BLaER1 treated with 17β-estradiol and CSF1 and Interleukin-3, amounts not matched to agents 10 nM and 100 nM (cell line): ENCODE data around the gene DENND4C.
A peak's percentile ranks its signal among the peaks of the same experiment; 100 is the strongest.

ENCODE experiments used
- H3K27ac ChIP-seq, 11 experiments: shearing (Covaris generic); formaldehyde crosslinking; 2 replicates each; pipeline ENCODE4 v1.8.1; 2022
- H3K27me3 ChIP-seq, 11 experiments: shearing (Covaris generic); formaldehyde crosslinking; 2 replicates each; pipeline ENCODE4 v1.8.1; 2022
- H3K36me3 ChIP-seq, 11 experiments: shearing (Covaris generic); formaldehyde crosslinking; 2 replicates each; pipeline ENCODE4 v1.8.1; 2022
- H3K4me1 ChIP-seq, 10 experiments: shearing (Covaris generic); formaldehyde crosslinking; 2 replicates each; pipeline ENCODE4 v1.8.1; 2022
- H3K4me2 ChIP-seq, 11 experiments: shearing (Covaris generic); formaldehyde crosslinking; 2 replicates each; pipeline ENCODE4 v1.8.1; 2022
- H3K4me3 ChIP-seq, 10 experiments: shearing (Covaris generic); formaldehyde crosslinking; 2 replicates each; pipeline ENCODE4 v1.8.1; 2022
- H3K9ac ChIP-seq, 11 experiments: shearing (Covaris generic); formaldehyde crosslinking; 2 replicates each; pipeline ENCODE4 v1.8.1; 2022
- H3K9me3 ChIP-seq, 11 experiments: shearing (Covaris generic); formaldehyde crosslinking; replicated peaks in 1 of 11; 2 replicates each; pipeline ENCODE4 v1.8.1; 2022
- H4K20me1 ChIP-seq, 11 experiments: shearing (Covaris generic); formaldehyde crosslinking; 2 replicates each; pipeline ENCODE4 v1.8.1; 2022
- Cebpa-rat ChIP-seq, 11 experiments: shearing (Covaris generic); IDR thresholded peaks; 2 replicates each; pipeline ENCODE4 v1.8.1; 2022

DENND4C gene

DNA sequence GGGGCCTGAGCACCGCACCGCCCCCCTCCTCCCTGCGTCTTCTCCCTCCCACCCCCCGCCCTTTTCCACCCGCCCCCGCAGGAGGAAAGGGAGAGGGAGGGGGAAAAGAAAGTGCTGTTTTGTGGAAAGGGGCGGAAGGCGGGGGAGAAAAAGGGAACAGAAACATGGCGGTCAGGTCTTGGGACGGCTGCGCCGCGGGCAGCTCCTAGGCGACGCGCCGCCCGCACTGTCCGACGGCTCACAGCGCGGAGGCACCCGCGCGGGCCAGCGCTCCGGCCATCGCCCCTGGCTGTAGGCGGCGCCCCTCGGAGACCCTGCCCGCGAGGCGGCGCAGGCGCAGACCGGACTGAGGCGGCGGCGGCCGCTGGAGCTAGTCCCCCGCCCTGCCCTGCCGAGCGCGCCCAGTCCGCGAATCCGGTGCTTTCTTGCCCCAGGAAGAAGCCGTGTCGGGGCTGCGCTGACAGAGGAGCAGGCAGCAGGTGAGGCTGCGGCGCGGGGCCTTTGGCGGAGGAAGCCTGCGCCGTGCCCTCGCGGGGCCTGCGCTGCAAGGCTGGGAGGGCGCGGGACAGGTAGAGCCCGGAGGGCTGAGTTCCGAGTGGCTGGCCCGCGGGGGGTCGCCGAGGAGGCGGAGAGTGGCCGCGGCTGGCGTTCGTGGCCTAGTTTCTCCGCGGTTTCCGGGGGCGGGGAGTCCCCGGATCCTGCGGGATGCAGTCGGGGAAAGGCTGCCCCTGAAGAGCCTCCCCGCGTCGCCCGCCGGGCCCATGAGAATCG lies at the start of gene DENND4C:
DENND4C (plus strand) TSS at position 339 of the 771 bp plus-strand sequence. CDS start 45,482 bp downstream, outside the sequence.
- no peaks in the 10 kb centered on the region for H3K9me3 ChIP-seq
- peak within 1 kb of the TSS; percentile 84 to 97 (median 94) for H3K27ac ChIP-seq
- H3K9ac ChIP-seq, result peak within 1 kb of the TSS; percentile 87 to 99 (median 93)
- peak within 1 kb of the TSS; percentile 85 to 100 (median 94) for H3K4me3 ChIP-seq
- peak within 1 kb of the TSS; percentile 89 to 98 (median 95) for H3K4me2 ChIP-seq
- peaks cover 0 to 29% (median 23%) of the 10 kb centered on the region in 11 experiments; a peak in 19 of 22 replicates for H3K27me3 ChIP-seq
- no peak for TF ChIP-seq Cebpa-rat (IDR thresholded peaks at IDR 0.05)
- H3K36me3 ChIP-seq, result peaks cover 0 to 13% (median 0%) of the 10 kb centered on the region in 11 experiments; a peak in 4 of 22 replicates
- H3K4me1 ChIP-seq, result peaks cover 28 to 49% (median 31%) of the 10 kb centered on the region in 10 experiments
- H4K20me1 ChIP-seq, result peaks cover 12 to 43% (median 36%) of the 10 kb centered on the region in 11 experiments; a peak in 20 of 22 replicates

DNA sequence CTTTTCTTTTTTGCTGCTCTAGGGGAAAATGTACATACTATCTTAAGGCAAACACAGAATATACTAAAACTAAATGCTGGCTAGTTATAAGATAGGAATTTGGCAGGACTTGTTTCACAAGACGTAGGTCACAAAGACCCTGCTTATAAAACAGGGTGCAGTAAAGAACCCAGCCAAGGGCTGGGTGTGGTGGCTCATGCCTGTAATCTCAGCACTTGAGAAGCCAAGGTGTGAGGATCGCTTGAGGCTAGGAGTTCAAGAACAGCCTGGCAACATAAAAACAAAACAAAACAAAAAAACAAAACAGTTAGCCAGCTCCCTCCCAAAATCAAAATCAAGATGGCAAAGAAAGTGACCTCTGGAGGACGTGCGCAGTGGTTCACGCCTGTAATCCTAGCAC lies 49.5 kb upstream of the DENND4C start:
- H3K4me2 ChIP-seq, result peak overlapping the region in 3 of 11 experiments; percentile 70 to 82 (median 78); a peak in 5 of 22 replicates
- TF ChIP-seq Cebpa-rat (IDR thresholded peaks at IDR 0.05), result no peak
- no peaks in the 10 kb centered on the region for H3K27me3 ChIP-seq
- no peaks in the 10 kb centered on the region for H3K9me3 ChIP-seq
- no peak overlapping the region for H3K4me3 ChIP-seq
- no peaks in the 10 kb centered on the region for H3K36me3 ChIP-seq
- peaks cover 19 to 59% (median 34%) of the 10 kb centered on the region in 10 experiments for H3K4me1 ChIP-seq
- no peaks in the 10 kb centered on the region for H4K20me1 ChIP-seq
- H3K27ac ChIP-seq, result peak overlapping the region in 3 of 11 experiments; percentile 91 to 95 (median 94); a peak in 5 of 22 replicates
- no peak overlapping the region; a peak in 1 of 22 replicates for H3K9ac ChIP-seq

DNA sequence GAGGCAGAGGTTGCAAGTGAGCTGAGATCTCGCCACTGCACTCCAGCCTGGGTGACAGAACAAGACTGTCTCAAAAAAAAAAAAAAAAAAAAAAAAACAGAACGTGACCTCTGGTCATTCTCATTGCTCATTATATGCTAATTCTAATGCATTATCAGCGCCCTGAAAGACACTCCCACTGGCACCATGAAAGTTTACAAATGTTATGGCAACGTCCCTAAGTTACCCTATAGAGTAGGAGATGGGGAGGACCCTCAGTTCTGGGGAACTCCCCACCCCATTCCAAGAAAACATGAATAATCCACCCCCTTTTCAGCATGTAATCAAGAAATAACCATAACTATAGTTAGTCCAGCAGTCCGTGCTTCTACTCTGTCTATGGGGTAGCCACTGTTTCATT lies 48.9 kb upstream of the DENND4C start:
- peak overlapping the region in 4 of 11 experiments; percentile 91 to 95 (median 92); a peak in 6 of 22 replicates for H3K27ac ChIP-seq
- no peak overlapping the region for H3K4me3 ChIP-seq
- H4K20me1 ChIP-seq, result no peaks in the 10 kb centered on the region
- H3K4me2 ChIP-seq, result peak overlapping the region in 5 of 11 experiments; percentile 64 to 82 (median 78); a peak in 8 of 22 replicates
- no peaks in the 10 kb centered on the region for H3K36me3 ChIP-seq
- H3K4me1 ChIP-seq, result peaks cover 19 to 65% (median 34%) of the 10 kb centered on the region in 10 experiments
- no peaks in the 10 kb centered on the region for H3K27me3 ChIP-seq
- TF ChIP-seq Cebpa-rat (IDR thresholded peaks at IDR 0.05), result no peak
- peak overlapping the region in 3 of 11 experiments; percentile 81 to 87 (median 81); a peak in 3 of 22 replicates for H3K9ac ChIP-seq
- no peaks in the 10 kb centered on the region for H3K9me3 ChIP-seq

DNA sequence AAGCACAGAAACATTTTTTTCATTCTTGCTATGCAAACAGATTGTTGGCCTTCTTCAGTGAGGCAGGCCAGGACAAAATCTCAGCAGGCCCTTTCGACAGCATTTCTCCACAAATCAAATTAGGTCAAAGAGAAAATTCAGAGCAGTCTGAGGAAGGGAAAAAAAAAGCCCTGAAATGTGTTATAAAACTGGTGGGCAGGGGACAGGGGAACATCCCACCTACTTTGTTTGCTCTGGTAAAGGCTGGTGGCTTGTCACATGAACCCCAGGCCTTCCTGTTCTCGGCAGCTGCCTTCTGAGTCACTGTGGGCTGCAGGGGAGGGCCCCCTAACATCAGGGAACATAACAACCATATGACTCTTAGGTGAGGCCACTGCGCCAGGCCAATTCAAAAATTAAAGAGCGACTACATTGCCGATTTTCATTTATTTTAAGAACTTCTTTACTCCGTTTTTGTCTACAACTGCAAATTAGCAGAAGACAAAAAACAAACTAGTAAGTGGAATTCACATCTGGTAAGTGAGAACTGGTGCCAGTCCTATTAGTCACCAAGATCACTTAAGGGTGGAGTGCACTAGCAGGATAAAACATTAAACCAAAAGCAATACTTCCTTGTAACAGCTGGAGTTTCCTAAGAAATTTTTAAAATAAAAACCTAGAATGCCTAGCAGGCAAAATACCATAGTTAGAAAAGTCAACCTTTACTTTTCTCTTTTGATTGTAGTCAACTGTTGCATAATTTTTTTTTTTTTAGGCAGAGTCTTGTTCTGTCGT lies 46.2 kb upstream of the DENND4C start:
- Histone ChIP-seq H4K20me1 (no peaks in the 10 kb centered on the region), H3K27ac (peak overlapping the region; percentile 46 to 95 (median 78)), H3K4me2 (peak overlapping the region; percentile 35 to 82 (median 51)), H3K4me1 (peaks cover 19 to 67% (median 34%) of the 10 kb centered on the region in 10 experiments), H3K27me3 (no peaks in the 10 kb centered on the region), H3K4me3 (peak overlapping the region in 2 of 10 experiments; percentile 9 to 11; a peak in 2 of 20 replicates), H3K36me3 (no peaks in the 10 kb centered on the region), H3K9me3 (no peaks in the 10 kb centered on the region), H3K9ac (peak overlapping the region; percentile 34 to 87 (median 69))
- TF ChIP-seq Cebpa-rat (IDR thresholded peaks at IDR 0.05), result no peak

DNA sequence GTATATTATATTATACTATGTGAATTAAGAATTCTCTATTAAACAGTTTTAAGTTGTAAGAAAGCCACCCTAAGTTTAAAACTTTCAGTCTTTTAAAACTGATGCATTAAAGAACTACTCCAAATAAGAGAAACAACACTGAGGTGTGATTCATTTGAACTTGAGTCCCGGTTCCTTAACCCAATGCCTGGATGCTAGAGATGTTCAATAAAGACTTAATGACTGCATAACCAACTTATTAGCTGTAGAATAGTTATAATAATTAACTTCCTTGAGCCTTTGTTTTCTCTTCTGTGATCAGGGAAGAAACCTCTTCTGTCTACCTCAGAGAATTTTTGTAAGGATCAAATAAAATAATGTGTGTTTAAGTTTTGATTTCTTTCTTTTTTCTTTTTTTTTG lies 45.3 kb upstream of the DENND4C start:
- H3K4me2 ChIP-seq, result peak overlapping the region in 4 of 11 experiments; percentile 70 to 82 (median 80); a peak in 8 of 22 replicates
- no peak for TF ChIP-seq Cebpa-rat (IDR thresholded peaks at IDR 0.05)

DNA sequence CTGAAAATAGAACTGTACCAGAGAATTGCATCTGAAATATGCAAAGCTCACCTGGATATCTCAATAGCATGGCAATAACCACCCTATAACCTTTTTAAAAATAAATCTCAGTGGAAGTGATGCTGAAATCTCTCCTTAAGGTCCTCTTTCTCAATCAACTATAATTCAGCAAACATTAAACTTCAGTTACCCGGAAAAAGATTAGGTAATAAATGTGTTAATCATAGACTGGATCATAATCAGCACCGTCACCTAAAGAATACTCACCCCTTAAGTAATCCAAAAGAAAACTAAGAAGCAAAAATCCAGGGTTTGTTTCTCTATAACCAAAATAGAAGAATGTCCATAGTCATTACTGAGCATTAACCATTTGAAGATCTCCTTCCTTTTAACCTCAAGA lies 44.3 kb upstream of the DENND4C start:
- no peak for TF ChIP-seq Cebpa-rat (IDR thresholded peaks at IDR 0.05)
- H3K27me3 ChIP-seq, result no peaks in the 10 kb centered on the region
- no peak overlapping the region for H3K9ac ChIP-seq
- peaks cover 19 to 65% (median 34%) of the 10 kb centered on the region in 10 experiments for H3K4me1 ChIP-seq
- no peaks in the 10 kb centered on the region for H3K36me3 ChIP-seq
- peak overlapping the region in 3 of 11 experiments; percentile 70 to 82 (median 78); a peak in 4 of 22 replicates for H3K4me2 ChIP-seq
- no peaks in the 10 kb centered on the region for H4K20me1 ChIP-seq
- peak overlapping the region in 3 of 11 experiments; percentile 91 to 95 (median 94); a peak in 5 of 22 replicates for H3K27ac ChIP-seq
- no peak overlapping the region for H3K4me3 ChIP-seq
- H3K9me3 ChIP-seq, result no peaks in the 10 kb centered on the region

More for the DNA sequence above, 45.3 kb upstream of the DENND4C start:
- Histone ChIP-seq H3K9ac (peak overlapping the region in 4 of 11 experiments; percentile 77 to 87 (median 81); a peak in 8 of 22 replicates), H4K20me1 (no peaks in the 10 kb centered on the region), H3K9me3 (no peaks in the 10 kb centered on the region), H3K4me3 (0 out of 20 replicates have a peak overlapping the region, but pooled peaks of 1 of the 10 experiments have one; percentile 11), H3K27me3 (no peaks in the 10 kb centered on the region), H3K4me1 (peaks cover 19 to 67% (median 34%) of the 10 kb centered on the region in 10 experiments), H3K36me3 (no peaks in the 10 kb centered on the region), H3K27ac (peak overlapping the region in 8 of 11 experiments; percentile 71 to 95 (median 86); a peak in 15 of 22 replicates)

DNA sequence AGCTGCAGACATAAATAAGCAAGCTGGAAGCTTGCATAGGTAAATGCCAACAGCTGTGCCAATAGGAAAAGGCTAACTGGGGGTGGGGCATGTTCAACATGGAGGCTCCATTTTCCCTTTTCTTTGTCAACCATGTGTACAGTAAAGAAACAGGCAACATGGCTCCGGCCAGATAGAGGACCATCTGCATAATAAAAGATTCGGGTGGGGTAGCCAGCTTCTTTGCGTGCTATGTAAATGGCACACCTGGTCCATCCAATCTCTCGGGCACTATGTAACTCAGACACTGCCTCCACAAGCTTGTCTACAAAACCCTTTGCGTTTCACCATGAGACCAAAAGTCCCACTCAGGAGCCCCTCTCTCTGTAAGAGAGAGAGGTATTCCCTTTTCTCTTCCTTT lies 41.7 kb upstream of the DENND4C start:
- H3K9me3 ChIP-seq, result no peaks in the 10 kb centered on the region
- no peak overlapping the region for H3K27ac ChIP-seq
- H3K4me2 ChIP-seq, result no peak overlapping the region

DNA sequence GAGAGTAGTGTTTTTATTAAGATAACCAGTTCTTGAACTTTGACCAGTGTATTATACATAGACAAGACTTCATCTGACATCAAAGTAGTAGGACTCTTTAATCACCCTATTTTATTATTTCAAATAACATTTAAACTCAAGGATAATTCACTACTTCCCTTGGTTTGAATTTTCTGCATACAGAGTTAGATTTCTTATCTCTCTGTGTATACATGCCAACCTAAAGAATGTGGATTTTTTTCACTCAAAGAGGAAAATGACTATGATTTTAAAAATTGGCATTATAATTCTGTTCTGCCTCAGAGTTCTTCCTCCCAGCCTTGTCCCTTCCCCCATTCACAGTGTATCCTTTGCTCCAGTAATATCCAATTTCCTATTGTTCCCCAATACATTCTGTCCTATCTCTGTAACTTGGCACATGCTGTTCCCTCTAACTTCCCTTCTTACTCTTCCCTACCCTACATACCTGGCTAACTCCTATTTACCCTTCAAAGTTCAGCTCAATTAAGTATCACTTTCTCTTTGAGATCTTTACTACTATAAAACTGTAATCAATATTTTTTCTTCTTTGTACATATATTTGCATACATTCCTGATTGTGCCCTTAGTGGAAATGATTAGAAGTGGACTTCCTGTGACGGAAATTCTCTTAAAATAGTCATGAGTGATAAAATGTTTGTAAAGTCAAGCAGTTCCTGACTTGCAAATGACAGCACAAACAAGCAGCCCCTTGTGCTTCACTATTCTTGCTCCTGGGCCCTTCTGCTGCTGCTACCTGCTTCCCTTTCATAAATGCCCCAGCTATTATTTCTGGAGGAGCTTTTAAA lies 38.1 kb upstream of the DENND4C start:
- H4K20me1 ChIP-seq, result no peaks in the 10 kb centered on the region
- H3K4me2 ChIP-seq, result peak overlapping the region in 2 of 11 experiments; percentile 4 to 22; a peak in 2 of 22 replicates

More for the DNA sequence above, 41.7 kb upstream of the DENND4C start:
- no peak overlapping the region for H3K4me3 ChIP-seq
- H3K36me3 ChIP-seq, result no peaks in the 10 kb centered on the region
- TF ChIP-seq Cebpa-rat (IDR thresholded peaks at IDR 0.05), result no peak
- no peaks in the 10 kb centered on the region for H3K27me3 ChIP-seq
- no peak overlapping the region for H3K9ac ChIP-seq
- H3K4me1 ChIP-seq, result peaks cover 7 to 48% (median 13%) of the 10 kb centered on the region in 10 experiments
- no peaks in the 10 kb centered on the region for H4K20me1 ChIP-seq

More for the DNA sequence above, 38.1 kb upstream of the DENND4C start:
- no peaks in the 10 kb centered on the region for H3K27me3 ChIP-seq
- TF ChIP-seq Cebpa-rat (IDR thresholded peaks at IDR 0.05), result no peak
- peaks cover 0 to 27% (median 0%) of the 10 kb centered on the region in 10 experiments; a peak in 5 of 20 replicates for H3K4me1 ChIP-seq
- H3K27ac ChIP-seq, result no peak overlapping the region
- no peak overlapping the region for H3K9ac ChIP-seq
- no peak overlapping the region for H3K4me3 ChIP-seq
- H3K9me3 ChIP-seq, result no peaks in the 10 kb centered on the region
- H3K36me3 ChIP-seq, result no peaks in the 10 kb centered on the region
